Brain microvascular endothelial cell (primary cell): ENCODE measurements around the gene HCFC2.

Experiments used
- DNase-seq: peaks from one replicate; pipeline ENCODE4 v3.0.0-alpha.2; 2020
- H3K27ac ChIP-seq: fragments of 250-450 bp; sonication (Bioruptor Pico); 2 replicates; pipeline ENCODE4 v1.5.1; 2020; ENCODE audit warnings: mild to moderate bottlenecking, moderate library complexity
- H3K27me3 ChIP-seq: fragments of 250-450 bp; sonication (Bioruptor Pico); replicated peaks from 2 replicates; pipeline ENCODE4 v1.5.1; 2020; ENCODE audit warnings: mild to moderate bottlenecking
- H3K36me3 ChIP-seq: fragments of 250-450 bp; sonication (Bioruptor Pico); replicated peaks from 2 replicates; pipeline ENCODE4 v1.5.1; 2020; ENCODE audit warnings: mild to moderate bottlenecking
- H3K4me3 ChIP-seq: 2 replicates; pipeline ENCODE4 v1.5.1; 2011; ENCODE audit warnings: low read depth, mild to moderate bottlenecking, control low read depth, low read length, moderate library complexity
- in situ Hi-C: cut with HindIII; loops from 2 replicates; pipeline ENCODE4 v1.10.0; 2017; ENCODE audit warnings: low sequenced_read_pairs, low pct_ligation_motif_present
- TF ChIP-seq, protein P1 (sequence below): IDR thresholded peaks from 2 replicates; pipeline ENCODE4 v1.5.1; 2011; ENCODE audit warnings: low read depth, mild to moderate bottlenecking, moderate library complexity, low read length, control low read depth, inconsistent platforms; ENCODE audit errors: missing control alignments

Gene HCFC2

DNA sequence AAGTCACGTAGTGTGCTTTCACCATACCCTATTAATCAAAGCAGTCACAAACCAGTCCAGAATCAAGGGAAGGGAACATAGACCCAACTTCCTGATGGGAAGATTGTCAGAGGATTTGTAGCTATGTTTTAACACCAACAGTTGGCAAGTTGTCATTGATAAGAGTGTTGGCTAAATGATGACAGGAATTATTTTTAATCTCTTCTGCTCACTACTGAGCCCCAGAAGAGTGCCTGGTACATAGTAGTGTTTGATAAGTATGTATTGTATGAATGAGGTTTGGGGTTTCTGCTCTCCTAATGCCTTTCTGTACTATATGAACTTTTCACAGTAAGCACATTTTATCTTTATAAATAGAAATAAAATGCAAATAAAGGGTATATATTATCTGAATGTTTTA lies 14.7 kb downstream of the HCFC2 start:
- DNase-seq: no peak
- TF ChIP-seq, protein P1, sequence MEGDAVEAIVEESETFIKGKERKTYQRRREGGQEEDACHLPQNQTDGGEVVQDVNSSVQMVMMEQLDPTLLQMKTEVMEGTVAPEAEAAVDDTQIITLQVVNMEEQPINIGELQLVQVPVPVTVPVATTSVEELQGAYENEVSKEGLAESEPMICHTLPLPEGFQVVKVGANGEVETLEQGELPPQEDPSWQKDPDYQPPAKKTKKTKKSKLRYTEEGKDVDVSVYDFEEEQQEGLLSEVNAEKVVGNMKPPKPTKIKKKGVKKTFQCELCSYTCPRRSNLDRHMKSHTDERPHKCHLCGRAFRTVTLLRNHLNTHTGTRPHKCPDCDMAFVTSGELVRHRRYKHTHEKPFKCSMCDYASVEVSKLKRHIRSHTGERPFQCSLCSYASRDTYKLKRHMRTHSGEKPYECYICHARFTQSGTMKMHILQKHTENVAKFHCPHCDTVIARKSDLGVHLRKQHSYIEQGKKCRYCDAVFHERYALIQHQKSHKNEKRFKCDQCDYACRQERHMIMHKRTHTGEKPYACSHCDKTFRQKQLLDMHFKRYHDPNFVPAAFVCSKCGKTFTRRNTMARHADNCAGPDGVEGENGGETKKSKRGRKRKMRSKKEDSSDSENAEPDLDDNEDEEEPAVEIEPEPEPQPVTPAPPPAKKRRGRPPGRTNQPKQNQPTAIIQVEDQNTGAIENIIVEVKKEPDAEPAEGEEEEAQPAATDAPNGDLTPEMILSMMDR: no peak
- Histone ChIP-seq H3K27me3 (no peaks in the 10 kb centered on the region), H3K4me3 (no peak overlapping the region), H3K36me3 (peaks cover under 1% of the 10 kb centered on the region), H3K27ac (no peak overlapping the region)
- in situ Hi-C loops: no loop called here

DNA sequence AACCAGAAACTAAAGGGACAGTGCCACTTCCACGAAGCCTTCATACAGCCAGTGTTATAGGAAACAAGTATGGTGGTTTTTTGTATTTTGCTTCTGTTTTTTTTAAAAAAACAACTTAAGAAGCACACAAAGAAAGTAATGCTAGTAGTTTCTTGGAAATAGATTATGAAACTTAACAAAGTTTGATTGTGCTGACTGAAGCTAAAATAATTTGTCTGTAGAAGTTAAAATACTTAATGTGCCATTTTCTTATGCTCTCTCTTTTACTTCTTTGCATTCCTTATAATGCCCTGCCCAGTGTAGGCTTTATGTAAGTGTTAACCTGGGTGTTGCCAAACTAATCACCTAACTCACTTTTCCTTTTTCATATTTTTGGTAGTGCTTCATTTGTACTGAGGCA lies 16.4 kb downstream of the HCFC2 start:
- peaks cover 3% of the 10 kb centered on the region for H3K36me3 ChIP-seq
- no peak overlapping the region for H3K4me3 ChIP-seq
- in situ Hi-C loops: no loop called here
- DNase-seq: no peak
- no peaks in the 10 kb centered on the region for H3K27me3 ChIP-seq
- no peak overlapping the region for H3K27ac ChIP-seq
- TF ChIP-seq, protein P1: no peak

DNA sequence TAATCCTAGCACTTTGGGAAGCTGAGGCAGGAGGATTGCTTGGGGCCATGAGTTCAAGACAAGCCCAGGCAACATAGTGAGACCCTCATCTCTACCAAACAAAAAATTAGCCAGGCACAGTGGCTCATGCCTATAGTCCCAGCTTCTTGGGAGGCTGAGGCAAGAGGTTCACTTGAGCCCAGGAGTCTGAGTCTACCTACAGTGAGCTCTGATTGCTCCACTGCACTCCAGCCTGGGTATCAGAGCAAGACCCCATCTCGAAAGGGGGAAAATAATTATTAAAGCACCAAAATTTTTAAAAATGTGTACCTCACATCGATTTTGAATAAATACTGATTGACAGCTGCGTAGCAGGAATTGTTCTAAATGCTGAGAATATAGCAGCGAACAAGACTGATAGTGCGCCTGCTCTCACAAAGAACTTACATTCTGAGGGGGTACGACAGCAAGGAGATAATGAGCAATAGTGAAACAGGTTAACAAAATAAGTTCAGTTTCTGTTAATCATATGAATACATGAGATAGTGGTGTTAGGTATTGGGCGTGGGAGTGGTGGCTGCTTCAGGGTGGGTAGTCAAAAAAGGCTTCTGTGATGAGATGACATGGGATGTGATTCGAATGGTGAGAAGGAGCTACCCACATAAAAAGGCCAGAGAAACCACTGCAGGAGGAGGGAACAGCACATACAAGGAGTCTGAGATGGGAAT lies 19.6 kb downstream of the HCFC2 start:
- in situ Hi-C loops: no loop called here
- no peak overlapping the region for H3K4me3 ChIP-seq
- no peak overlapping the region for H3K27ac ChIP-seq
- H3K36me3 ChIP-seq: peaks cover 12% of the 10 kb centered on the region
- H3K27me3 ChIP-seq: no peaks in the 10 kb centered on the region
- TF ChIP-seq, protein P1: no peak
- no peak for DNase-seq

DNA sequence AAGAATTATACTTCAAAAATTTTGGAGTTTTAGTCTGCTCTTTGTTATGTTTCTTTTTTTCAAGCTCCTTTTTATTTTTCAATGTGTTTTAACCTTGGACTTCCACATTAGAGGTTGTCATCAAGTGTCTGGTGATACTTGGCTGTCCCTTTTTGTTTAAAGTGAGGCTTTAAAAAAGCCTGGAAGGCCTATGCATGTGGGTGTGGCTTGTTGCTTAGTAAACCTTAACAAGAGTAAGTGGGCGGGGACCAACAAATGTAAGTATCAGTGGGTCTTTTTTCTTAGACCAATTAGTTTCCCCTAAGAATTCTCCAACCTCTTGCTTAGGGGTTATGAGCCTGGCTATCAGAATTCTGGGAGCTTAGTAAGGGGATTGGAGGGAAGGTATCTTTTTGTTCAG lies 26.4 kb downstream of the HCFC2 start:
- no peaks in the 10 kb centered on the region for H3K27me3 ChIP-seq
- in situ Hi-C loops: no loop called here
- H3K27ac ChIP-seq: no peak overlapping the region
- no peak for DNase-seq
- TF ChIP-seq, protein P1: no peak
- no peak overlapping the region for H3K4me3 ChIP-seq
- peaks cover 15% of the 10 kb centered on the region for H3K36me3 ChIP-seq

DNA sequence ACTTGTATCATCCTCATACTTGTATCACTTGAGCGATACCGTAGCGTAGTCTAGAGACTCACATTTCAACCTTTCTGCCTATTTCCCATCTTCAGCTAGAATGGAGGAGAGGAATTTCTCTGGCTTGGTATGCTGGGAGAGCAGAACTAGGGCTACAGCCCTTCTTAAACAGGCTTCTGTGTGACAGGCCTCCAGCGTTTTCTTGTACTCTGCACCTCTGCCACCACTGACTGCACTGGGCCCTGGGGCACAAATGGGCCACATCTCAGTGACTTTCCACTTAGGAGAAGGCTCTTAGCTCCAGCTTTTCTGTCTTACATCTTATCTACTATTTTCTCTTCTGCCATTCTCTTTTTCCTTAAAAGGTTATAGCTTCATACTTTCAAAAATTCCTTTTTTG lies 26.8 kb downstream of the HCFC2 start:
- in situ Hi-C loops: no loop called here
- TF ChIP-seq, protein P1: no peak
- H3K27ac ChIP-seq: no peak overlapping the region
- H3K36me3 ChIP-seq: peaks cover 15% of the 10 kb centered on the region
- no peak overlapping the region for H3K4me3 ChIP-seq
- no peaks in the 10 kb centered on the region for H3K27me3 ChIP-seq
- no peak for DNase-seq

DNA sequence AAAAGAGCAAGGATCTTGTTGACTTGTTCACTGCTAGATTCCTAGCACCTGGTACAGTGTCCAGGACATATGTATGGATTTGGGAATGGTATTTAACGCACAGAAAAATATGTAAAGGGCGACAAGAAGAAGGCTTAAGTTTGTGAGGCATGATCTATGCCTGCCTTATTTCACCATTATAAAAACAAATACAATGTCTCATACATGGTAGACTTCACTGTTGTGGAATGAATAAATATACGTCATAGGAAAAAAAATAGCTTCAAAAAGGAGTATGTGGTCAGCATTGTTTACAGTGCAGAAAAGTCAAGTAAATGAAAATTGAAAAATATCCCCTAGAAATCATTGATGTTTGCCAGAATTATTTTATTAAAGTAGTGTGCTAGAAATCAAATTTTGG lies 30.0 kb downstream of the HCFC2 start:
- peak overlapping the region; percentile 66 for H3K27ac ChIP-seq
- peaks cover 17% of the 10 kb centered on the region for H3K36me3 ChIP-seq
- H3K4me3 ChIP-seq: no peak overlapping the region
- TF ChIP-seq, protein P1: no peak
- peak; percentile 11 for DNase-seq
- in situ Hi-C loops: no loop called here
- no peaks in the 10 kb centered on the region for H3K27me3 ChIP-seq
